ENCODE results near the gene NELL2.
A peak's percentile ranks its signal among the peaks of the same experiment; 100 is the strongest.
"Not testable (repeated sequence)": the region's sequence is repeated elsewhere in the genome, so short reads cannot be mapped to it uniquely, and the experiment has no call there.

Gene NELL2

DNA sequence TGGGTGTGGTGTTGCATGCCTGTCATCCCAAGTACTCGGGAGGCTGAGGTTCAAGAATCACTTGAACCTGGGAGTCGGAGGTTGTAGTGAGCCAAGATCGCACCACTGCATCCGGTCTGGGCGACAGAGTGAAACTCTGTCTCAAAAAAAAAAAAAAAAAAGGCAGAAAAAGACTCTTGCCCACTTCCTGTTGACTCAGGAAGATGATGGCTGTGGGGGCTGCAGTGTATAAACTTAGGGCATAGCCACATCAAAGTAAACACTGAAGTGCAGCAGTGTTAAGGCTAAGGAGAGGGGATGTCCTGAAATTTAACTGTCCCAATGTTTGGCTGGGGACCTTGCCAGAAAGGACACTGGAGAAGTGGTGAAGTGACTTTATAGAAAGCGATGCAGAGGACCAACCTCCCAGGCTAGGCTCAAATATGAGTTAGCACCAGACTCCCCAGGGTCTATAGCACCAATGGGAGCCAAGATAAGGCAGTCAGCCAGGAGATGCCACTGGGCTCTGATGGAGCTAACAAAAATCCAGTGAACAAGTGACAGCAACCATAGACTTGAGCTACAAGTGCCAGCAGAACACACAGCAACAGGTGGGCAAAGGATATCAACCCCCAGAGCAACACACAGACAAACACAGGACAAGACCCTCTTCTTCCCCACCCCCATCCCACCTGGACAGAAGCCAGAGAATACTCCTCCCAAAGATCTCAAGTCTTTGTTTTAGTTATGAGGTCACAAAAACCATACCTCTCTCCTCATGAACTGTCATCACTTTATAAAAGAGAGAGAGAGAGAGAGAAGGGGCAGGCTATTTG is 28.0 kb downstream of the NELL2 start:
- DNase-seq (ENCODE audit: low spot score): no peak

DNA sequence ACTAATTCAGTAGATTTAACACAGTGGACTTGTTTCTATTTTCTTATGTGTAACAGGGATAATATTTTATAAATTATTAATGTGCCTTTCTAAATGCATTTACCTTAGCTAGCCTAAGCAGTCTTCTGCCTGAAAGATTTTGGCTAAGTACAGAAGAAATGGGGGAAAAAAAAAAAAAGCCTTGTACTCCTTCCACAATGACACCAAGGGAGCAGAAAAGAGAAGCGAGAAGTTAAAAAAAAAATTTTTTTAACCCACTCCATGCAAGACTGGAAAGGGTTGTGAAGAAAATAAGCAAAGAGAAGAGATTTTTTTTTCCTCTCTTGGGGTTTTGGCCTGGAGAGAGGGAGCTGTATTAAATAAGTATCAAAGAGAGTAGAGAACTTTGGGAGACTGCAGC is 28.7 kb downstream of the NELL2 start:
- DNase-seq (ENCODE audit: low spot score): no peak

DNA sequence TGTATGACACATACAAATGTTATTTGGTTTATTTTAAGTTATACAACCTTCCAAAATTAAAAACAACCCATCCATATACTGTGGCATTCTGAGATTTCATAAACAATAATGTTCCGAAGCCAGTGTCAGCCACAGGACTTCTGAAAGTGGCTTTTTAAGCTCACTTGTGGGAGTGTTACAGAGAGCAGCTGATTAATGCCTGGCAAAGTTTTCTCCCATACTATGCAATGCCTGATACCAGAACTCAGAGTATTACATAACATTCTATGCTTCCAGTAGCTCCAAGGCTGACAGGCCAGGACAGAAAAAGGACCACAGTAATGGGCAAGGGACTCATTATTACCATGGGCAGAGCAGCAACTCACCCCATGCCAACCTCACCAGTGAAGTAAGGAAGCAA is 29.3 kb downstream of the NELL2 start:
- no peak for DNase-seq (ENCODE audit: low spot score)

DNA sequence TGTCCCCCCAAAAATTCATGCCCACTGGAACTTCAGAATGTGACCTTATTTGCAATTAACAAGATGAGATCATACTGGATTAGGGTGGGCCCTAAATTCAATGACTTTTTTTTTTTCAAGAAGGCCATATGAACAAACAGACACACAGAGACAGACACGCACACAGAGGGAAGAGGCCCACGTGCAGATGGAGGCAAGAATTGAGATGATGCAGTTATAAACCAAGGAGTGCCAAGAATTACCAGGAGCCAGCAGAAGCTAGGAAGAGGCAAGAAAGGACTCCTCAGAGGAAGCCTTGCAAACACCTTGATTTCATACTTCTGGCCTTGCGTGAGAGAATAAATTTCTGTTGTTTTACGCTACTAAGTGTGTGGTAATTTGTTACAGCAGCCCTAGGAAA is 33.4 kb downstream of the NELL2 start:
- no peak for DNase-seq (ENCODE audit: low spot score)

DNA sequence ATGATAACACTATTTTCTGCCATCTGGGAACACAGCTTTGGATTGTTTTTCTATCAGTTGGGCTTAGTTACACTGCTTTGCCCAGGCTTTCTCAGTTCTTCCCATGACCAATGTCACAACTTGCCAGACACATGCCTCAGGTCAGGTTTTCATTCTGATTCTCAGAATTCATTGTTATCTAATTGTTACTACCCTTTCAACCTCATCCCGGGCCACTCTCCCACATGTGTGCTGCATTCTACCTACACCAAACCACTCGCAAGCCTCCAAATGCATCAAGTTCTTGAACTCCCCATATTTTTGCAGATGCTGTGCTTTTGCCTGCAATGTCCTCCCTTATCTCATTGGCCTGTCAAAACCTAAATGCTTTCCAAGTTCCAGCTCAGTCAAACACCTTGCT is 36.3 kb downstream of the NELL2 start:
- no peak for DNase-seq (ENCODE audit: low spot score)

DNA sequence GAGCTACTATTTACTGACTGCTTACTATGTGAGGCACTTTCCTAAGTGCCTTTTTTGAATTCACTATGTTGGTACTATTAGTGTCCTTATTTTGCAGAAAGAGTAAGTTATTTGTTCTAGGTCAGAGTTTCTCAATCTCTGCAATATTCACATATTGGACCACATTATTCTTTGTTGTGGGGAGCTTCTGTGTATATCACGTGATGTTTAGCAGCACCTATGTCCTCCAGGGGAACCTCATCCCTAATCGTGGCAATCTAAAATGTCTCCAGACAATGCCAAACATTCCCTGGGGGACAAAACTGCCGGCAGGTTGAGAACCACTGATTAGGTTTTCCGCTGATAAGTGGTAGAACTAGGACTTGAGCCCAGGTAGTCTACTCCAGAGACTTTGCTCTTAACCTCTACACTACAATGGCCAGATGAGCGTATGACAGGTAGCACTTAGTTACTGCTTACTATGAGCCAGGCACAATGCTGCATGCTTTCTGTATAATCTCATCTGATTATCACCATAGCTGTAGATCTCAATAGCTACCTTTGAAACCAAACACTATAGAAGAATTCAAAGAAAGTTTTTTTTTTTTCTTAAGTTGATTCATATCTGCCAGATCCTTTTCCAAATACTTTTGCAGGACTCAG is 38.9 kb downstream of the NELL2 start:
- no peak for DNase-seq (ENCODE audit: low spot score)

DNA sequence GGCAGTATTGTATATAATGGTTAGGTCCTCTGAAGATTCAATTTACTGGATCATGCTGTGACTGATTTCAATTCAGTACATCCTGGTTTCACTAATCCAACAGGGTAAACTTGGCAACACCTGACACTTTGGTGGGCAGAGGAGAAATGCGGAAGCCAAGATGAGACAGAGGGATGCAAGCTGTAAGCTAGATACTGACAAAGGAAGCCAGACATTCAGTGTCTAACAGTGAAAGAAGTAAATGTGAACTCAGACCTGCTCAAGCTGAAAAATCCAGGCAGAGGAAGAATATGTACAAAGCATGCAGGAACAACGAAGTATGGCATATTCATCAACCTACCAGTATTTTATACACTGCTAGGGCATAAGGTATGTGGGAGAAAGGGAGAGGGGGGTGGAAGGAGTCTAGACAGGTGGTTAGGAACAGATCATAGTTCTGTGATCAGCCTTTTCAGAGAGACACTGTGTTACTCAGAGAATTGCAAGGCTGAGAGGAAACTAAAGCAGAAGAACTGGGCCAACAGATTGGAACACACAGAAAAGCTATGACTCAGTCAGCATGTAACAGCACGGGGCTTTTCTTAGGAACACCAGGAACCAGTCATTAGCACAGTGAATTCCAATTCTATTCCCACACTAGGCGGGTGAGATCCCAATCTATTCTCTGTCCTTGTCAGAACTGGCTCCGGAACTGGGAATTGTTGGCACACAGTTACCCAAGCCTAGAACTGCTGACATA is 40.3 kb downstream of the NELL2 start:
- peak; percentile 32 for DNase-seq (ENCODE audit: low spot score)

DNA sequence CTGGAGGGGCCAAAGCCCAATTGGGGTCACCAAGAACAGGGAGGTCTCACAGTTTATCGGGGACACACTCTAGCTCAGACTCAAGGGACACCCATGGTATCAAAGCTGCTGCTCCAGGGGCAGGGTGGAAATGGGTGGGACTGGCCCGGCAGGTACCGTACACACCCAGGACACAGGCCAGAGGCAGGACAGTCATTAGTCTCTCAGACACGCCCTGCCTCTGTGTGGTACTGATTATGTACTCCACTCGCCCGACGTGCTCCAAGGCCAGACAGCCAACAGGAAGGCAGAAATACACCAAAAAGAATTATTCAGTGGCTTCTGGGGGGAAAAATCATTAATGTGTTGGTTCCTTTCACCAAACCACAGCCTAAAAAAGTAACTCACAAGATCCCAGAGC is 41.1 kb downstream of the NELL2 start:
- DNase-seq (ENCODE audit: low spot score): not testable (repeated sequence)

DNA sequence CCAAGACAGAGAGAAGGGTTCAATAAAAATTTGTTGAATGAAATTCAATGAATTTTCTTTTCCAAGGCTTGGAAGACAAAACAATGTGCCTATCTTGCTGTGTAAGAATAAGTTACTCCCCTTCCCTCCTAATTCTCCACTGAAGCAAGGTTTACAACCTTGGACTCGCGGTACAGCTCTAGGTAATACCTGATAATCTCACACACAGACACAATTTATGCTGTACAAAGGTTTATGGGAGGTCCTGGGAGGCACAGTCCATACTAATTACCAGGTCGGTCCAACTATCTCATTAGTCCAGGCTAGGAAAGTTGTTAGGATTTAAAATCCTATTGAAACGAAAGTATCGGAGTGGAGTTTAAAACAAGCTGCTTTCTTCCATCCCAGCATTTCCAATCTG is 42.6 kb downstream of the NELL2 start:
- DNase-seq (ENCODE audit: low spot score): no peak

DNA sequence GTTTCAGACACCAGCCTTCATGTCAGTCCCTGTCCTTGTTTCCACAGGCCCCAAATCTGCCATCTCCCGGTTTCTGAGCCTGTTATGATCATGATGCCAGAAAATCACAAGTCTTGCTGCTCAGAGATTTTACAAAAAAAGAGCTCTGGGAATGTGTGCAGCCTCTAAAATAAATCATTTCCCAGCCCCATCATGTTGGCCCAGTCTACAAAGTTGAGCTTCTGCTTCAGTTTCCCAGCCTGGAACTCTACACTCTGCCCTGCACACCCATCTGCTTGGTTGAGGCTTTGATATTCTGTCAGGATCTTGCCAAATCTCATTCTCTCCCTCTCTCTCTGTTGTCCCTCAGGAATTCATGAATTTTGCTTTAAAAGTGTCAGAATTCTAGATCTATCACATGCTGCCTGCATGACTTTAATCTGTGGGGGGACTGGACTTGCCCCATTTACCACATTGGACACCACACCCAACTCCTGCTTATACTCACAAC is 45.5 kb downstream of the NELL2 start:
- DNase-seq (ENCODE audit: low spot score): no peak

DNA sequence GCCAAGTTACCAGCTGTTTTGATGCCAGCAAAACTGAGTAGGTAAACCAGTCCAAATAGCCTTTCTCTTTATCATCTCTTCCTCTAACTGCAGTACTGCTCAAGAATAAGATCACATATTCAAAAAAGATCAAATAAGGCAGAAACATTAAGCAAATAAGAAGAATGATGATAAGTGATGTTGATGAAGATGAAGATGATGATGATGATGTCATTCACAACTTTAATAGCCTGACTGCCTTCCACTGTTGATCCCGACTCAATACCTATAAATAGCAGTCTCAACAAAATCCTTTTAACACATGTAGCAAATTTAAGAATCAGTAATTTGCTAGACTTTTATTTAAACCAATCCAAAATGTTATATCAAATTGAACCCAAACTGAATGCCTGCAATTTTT is 47.1 kb downstream of the NELL2 start:
- no peak for DNase-seq (ENCODE audit: low spot score)

DNA sequence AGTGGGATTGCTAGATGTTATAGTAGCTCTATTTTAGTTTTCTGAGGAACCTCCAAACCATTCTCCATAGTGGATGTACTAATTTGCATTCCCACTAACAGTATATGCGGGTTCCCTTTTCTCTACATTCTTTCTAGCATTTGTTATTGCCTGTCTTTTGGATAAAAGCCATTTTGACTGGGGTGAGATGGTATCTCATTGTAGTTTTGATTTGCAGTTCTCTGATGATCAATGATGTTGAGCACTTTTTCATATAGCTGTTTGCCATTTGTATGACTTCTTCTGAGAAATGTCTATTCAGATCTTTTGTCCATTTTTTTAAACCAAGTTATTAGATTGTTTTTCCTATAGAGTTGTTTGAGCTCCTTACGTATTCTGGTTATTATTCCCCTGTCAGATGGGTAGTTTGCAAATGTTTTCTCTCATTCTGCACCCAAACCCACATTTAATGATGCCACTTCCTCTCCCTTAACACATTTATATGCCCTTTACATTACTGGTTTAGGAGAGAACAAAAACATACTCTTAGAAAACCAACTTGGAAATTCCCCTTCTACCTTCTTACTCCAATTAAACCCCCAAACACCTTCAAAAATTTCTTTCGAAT is 48.2 kb downstream of the NELL2 start:
- DNase-seq (ENCODE audit: low spot score): no peak

DNA sequence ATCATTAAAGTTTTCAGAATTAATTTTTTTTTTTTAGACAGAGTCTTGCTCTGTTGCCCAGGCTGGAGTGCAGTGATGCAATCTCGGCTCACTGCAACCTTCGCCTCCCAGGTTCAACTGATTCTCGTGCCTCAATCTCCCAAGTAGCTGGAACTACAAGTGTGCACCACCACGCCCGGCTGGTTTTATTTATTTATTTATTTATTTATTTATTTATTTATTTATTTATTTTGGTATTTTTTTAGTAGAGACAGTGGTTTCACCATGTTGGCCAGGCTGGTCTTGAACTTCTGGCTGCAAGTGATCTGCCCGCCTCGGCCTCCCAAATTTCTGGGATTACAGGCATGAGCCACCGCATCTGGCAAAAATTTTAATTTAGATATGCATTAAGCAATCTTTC is 54.4 kb downstream of the NELL2 start:
- not testable (repeated sequence) for DNase-seq (ENCODE audit: low spot score)

DNA sequence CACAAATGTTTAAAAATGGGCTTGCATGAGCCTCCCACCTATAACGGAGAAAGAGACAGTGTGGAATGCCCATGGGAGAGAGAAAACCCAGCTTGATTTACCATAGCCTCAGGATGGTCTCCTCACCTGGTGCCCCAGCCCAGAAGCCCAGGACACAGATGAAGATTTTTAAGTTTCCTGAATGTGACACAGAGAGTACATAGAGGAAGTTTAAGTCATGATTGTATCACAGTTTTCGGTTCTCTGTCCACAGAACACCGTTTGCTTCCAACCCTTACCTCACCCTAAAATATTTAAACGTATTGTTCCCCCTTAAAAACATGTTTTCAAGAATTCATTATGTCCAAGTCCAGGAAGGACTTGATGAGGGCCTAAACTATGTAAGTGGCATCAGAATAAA is 56.2 kb downstream of the NELL2 start:
- DNase-seq (ENCODE audit: low spot score): no peak

DNA sequence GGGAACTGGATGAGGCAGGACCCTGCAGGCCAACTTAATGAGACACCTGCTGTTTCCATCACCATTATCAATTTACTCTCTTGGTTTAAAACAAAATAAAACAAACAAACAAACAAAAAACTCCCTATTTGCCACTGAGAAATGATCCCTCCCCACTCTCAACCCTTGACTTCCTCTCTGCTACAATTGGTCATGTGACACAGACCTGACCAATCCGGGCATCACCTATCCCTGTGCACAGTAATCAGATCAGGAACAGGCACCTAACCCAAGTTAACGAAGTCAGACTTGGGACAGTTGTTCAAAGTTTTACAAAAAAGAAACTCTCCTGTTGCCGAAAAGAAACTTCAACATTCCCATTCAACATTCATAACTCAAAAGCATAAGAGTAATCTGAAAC is 58.4 kb downstream of the NELL2 start:
- no peak for DNase-seq (ENCODE audit: low spot score)

DNA sequence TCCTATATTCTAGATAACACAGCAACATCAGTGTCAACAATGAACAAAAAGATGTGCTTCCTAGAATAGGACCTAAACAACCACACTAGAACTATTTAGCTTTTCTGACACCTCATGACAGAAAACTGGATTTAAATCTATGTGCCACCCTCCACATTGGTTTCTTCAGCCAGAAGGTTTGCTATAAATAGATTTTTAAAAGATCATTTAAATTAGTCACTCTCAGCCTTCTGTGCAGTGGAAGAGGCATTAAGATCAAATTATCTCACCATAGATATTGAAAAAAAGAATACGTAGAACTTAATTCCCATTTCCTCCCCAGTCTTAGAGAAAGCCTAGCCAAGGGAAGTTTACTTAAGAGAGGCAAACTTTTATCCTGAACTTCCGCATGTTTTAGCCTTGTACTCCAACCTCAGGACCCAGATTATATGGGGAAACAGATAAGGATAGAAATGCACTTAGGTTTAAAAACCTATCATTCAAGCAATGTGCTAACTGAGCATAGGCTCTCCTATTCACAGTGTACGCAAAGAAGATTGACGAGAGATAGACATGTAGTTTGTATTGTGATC is 59.6 kb downstream of the NELL2 start:
- no peak for DNase-seq (ENCODE audit: low spot score)

DNA sequence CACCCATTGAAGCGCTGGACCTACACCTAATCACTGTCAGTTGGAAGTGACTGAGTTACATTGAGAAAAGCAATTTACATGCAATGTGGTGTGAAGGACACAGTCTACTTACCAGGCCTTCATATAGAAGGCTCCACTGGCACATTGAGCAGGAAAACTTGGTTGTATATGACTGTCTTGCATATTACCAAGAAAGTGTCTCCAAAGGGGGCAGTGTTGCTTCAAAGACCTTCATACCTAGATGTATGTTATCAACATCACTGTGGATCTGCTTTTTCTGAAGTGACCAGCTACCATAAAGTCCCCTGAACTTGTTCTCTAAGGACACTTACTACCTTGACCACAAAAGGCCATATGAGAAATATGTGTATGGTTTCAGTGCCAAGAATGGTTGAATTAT is 64.1 kb downstream of the NELL2 start:
- no peak for DNase-seq (ENCODE audit: low spot score)

DNA sequence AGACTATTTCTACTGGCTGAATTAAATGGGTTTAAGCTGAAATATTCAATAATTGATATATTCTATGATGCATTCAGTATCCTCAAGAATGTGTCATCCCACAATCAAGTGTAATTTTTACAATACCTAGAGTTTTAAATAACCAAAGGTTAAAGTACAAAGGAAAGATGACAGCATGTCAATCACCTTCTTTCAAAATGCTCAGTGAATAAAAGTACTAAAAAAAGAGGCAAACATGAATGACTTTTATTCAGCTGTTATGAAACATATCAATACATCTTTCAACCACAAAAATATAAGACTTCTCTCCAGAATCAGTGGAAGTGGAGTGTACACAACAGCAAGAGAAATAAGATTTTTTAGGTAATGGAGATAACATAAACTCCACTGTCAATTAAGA is 72.0 kb downstream of the NELL2 start:
- DNase-seq (ENCODE audit: low spot score): no peak

DNA sequence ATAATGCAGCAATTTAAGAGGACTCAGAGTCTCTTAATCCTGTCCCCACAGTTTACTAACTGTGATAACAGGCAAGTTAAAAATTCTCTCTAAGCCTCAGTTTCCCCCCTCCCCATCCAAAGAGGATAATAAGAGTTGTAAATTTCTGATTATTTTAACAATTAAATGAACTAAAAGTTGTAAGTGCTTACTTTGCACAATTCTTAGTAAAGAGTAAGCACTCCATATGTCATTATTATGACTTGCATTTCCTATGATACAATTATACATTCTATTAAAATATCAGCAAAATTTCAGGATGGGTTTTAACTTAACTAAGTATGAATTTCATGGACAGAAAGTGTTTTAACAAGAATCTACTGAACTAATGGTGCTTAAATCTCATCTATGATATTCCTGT is 80.1 kb downstream of the NELL2 start:
- no peak for DNase-seq (ENCODE audit: low spot score)

DNA sequence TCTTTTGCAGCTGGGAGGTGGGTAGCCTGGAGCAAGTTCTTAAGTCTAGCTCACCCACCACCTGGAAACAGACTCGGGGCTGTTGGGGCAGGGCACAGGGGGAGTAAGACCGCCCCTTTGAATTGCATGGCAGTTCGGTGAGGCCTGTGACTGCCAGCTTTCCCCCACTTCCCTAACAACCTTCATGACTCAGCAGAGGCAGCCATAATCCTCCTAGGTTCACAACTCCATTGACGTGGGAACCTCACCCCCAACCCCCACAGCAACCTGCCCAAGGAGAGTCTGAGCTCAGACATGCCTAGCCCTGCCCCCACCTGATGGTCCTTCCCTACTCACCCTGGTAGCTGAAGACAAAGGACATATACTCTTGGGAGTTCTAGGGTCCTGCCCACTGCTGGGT is 87.4 kb downstream of the NELL2 start:
- DNase-seq (ENCODE audit: low spot score): no peak

DNA sequence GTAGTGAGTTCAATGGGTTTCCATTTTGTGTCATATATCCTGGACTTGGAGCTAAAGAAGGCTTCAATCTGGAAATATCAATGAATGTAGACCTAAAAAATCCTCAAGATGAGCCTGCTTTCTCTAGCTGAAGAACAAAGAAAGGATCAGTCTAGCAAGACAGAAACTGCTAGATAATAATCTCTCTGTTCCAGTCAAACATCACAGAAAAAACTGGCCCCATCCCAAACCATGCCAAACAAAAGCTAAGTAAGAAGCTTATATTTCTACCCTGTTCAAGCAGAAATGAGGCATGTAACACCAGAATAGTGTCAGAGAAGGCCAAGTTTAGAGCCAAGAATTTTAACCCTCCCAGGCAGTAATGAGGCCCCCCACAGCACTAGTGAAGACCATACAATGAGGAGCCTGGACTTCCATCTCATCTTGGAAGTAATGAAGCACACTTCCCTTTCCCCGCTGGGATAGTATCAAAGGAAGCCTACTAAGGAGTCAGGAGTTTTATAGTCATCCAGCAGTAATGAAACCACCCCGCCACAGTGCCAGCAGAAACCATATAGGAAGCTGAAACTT is 95.8 kb downstream of the NELL2 start:
- DNase-seq (ENCODE audit: low spot score): peak; percentile 10

DNA sequence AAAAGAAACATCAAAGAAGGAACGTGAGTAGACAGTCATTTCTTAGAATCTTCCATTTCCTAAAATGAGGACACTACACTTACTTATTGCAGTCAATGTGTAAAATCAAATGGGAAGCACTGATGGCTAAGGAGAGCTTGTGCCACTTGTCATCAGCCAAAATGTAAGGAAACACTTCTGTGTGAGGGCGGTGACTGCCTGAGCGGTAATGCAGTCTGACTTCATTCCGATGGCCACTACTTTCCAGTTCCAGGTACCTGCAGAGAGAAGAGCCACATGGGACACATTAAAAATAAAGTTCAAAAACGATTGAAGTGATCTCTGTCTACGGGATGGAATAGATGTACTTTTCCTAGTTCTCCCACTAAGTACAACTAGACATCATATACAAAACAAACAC is 96.3 kb downstream of the NELL2 start:
- DNase-seq (ENCODE audit: low spot score): no peak

All from COLO829 (cell line).